Measurements from ENCODE around the gene POC1B. TPM values are rescaled to one million over a fixed set of nuclear protein-coding genes. Genes with fewer than 3 reads are reported as not detected.
"Not testable (repeated sequence)": the region's sequence is repeated elsewhere in the genome, so short reads cannot be mapped to it uniquely, and the experiment has no call there.

The POC1B gene
- polyA plus RNA-seq, 1 donor, result 20.8 TPM

DNA sequence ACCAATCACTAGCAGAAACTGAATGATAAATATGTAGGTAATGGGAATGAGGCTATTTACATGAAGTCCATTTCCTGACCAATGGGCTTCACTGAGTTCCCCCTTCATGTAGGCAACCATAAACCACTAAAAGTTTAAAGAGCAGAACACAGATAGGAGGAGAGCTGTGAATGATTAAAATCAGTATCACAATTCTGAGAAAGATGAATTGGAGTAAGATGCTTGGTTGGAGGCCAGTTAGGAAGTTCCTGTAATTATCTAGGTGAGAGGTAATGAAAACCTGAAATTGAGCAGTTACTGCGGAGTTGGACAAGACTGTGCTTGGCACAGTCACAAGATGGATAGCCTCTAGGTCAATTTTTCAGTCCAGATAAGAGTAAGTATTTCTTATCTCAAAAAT lies 57.8 kb downstream of the POC1B start:
- peaks cover 2% of the 10 kb centered on the region for H3K4me1 ChIP-seq (ENCODE audit: control insufficient read depth, insufficient read depth, low read length)
- WGBS (ENCODE audit: insufficient coverage, low lambda C conversion rate), result 71% methylated on average over 1 of the region's 1 CpG
- H3K27me3 ChIP-seq (ENCODE audit: control insufficient read depth, insufficient read depth, low read length), result no peaks in the 10 kb centered on the region
- no peak overlapping the region for H3K4me3 ChIP-seq (ENCODE audit: low read length)
- no peaks in the 10 kb centered on the region for H3K36me3 ChIP-seq (ENCODE audit: control insufficient read depth, insufficient read depth, low read length)
- DNase-seq, result no peak
- H3K9me3 ChIP-seq (ENCODE audit: control insufficient read depth, low read depth, low read length), result no peaks in the 10 kb centered on the region
- no peak overlapping the region for H3K27ac ChIP-seq (ENCODE audit: low read length)

- no peak for DNase-seq
- Histone ChIP-seq H3K27ac (ENCODE audit: low read length) (no peak overlapping the region), H3K4me3 (ENCODE audit: low read length) (no peak overlapping the region), H3K36me3 (ENCODE audit: control insufficient read depth, insufficient read depth, low read length) (no peaks in the 10 kb centered on the region), H3K9me3 (ENCODE audit: control insufficient read depth, low read depth, low read length) (no peaks in the 10 kb centered on the region), H3K27me3 (ENCODE audit: control insufficient read depth, insufficient read depth, low read length) (no peaks in the 10 kb centered on the region), H3K4me1 (ENCODE audit: control insufficient read depth, insufficient read depth, low read length) (peaks cover 3% of the 10 kb centered on the region)
- no CpG with 5 or more reads among the region's 4 CpGs for WGBS (ENCODE audit: insufficient coverage, low lambda C conversion rate)
Observed at GRCh38 chr12:89464974-89465592, 60.8 kb downstream of the POC1B start.

DNA sequence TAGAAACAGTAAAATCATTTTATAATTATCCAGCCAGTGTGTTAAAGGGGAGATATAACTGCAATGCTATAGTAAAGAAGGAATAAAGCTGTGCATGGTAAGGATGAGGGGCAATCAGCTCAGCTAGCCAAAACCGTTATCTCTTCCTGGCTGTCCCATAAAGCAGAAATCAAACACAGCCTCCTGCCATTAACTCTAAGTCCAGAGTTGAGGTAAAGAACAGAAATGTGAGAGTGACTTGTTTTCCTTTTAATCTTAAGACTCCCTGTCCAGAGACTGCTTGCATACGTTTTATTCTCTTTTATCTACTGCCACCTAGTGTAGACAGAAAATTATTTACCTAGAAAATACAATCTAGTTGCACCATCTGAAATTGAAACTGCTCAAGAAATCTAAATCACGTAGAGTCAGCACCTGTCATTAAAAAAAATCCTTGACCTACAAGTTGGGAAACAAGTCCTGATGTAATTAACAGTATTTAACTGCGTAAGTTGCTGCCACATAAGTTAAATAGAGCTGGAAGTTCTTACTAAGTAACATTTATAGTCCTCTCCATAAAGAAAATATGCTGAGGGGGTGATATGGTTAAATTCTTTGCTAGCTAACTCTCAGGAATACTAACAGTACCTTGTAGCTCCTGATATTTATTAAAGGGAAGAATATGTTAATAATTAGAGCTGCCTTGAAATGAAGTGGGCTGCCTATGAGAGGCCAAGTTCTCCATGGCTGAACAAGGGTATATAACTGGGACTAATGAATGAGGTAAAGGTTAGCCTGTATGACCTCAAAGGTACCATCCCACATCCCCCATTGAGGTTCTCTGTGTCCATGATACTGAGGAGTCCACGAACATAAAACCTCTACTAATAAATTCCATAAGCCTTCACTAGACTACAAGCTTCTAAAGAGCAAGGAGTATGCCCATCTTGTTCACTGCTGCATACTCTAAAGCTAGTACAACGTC lies 63.9 kb downstream of the POC1B start:
- Histone ChIP-seq H3K27me3 (ENCODE audit: control insufficient read depth, insufficient read depth, low read length) (no peaks in the 10 kb centered on the region), H3K4me1 (ENCODE audit: control insufficient read depth, insufficient read depth, low read length) (peaks cover 3% of the 10 kb centered on the region), H3K4me3 (ENCODE audit: low read length) (no peak overlapping the region), H3K9me3 (ENCODE audit: control insufficient read depth, low read depth, low read length) (no peaks in the 10 kb centered on the region), H3K27ac (ENCODE audit: low read length) (peak overlapping the region; percentile 38), H3K36me3 (ENCODE audit: control insufficient read depth, insufficient read depth, low read length) (no peaks in the 10 kb centered on the region)
- 0% methylated on average over 1 of the region's 6 CpGs for WGBS (ENCODE audit: insufficient coverage, low lambda C conversion rate)
- peak; percentile 58 to 82 for DNase-seq

DNA sequence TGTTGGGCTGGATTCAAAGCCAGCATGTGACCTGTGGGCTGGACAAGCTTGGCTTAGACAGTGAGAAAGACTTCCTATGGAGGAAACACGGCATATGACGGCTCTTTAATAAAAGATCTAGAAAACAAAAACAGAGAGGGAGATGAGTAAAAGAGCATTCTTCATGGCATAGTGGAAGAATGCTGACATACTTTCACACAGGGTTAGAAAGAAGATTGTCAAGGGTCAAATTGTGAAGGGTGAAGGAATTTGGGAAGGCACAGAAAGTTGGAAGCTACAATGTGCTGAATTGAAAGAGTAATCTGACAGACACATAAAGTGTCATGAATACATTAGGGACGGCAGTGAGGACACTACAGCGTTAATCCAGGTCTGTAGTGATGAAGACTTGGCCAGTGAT lies 64.7 kb downstream of the POC1B start:
- peak overlapping the region; percentile 19 for H3K27ac ChIP-seq (ENCODE audit: low read length)
- H3K27me3 ChIP-seq (ENCODE audit: control insufficient read depth, insufficient read depth, low read length), result no peaks in the 10 kb centered on the region
- no peak for DNase-seq
- no peaks in the 10 kb centered on the region for H3K9me3 ChIP-seq (ENCODE audit: control insufficient read depth, low read depth, low read length)
- WGBS (ENCODE audit: insufficient coverage, low lambda C conversion rate), result 85% methylated on average over 3 of the region's 4 CpGs
- no peak overlapping the region for H3K4me3 ChIP-seq (ENCODE audit: low read length)
- peaks cover 3% of the 10 kb centered on the region for H3K4me1 ChIP-seq (ENCODE audit: control insufficient read depth, insufficient read depth, low read length)
- H3K36me3 ChIP-seq (ENCODE audit: control insufficient read depth, insufficient read depth, low read length), result no peaks in the 10 kb centered on the region

DNA sequence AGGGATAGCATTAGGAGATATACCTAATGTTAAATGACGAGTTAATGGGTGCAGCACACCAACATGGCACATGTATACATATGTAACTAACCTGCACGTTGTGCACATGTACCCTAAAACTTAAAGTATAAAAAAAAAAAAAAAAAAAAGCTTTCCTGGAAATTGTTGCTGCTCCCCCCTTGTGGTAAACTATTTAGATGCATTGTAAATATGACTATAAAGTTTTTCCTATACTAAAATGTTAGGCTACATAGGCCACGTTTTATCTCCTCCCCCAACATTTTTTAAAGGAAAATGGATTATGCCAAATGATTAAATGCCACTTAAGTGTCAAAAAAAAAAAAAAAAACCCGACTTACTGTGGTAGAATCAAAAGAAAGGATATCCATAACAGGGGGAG lies 66.6 kb downstream of the POC1B start:
- peaks cover 12% of the 10 kb centered on the region for H3K4me1 ChIP-seq (ENCODE audit: control insufficient read depth, insufficient read depth, low read length)
- not testable (repeated sequence) for H3K9me3 ChIP-seq (ENCODE audit: control insufficient read depth, low read depth, low read length); H3K27ac ChIP-seq (ENCODE audit: low read length); H3K27me3 ChIP-seq (ENCODE audit: control insufficient read depth, insufficient read depth, low read length); DNase-seq; H3K36me3 ChIP-seq (ENCODE audit: control insufficient read depth, insufficient read depth, low read length); H3K4me3 ChIP-seq (ENCODE audit: low read length)
- no CpG with 5 or more reads among the region's 4 CpGs for WGBS (ENCODE audit: insufficient coverage, low lambda C conversion rate)

DNA sequence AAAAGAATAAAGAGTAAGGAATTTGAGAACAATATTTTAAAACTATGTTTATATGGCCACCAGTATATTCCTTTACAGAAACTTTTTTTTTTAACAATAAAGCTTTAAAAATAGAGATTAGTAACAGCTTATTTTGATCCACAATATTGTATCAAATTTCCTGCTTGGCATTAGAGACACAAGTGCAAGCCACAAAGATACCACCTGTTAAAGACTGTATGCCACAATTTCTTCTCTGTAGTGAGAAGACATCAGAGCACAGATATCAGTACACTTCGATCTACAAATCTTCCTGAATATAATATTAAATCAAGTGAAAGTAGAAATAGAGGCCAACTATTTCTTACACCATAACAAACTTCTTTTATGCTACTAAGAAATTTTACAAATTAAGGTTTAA lies 69.3 kb downstream of the POC1B start:
- DNase-seq, result no peak
- no peaks in the 10 kb centered on the region for H3K9me3 ChIP-seq (ENCODE audit: control insufficient read depth, low read depth, low read length)

DNA sequence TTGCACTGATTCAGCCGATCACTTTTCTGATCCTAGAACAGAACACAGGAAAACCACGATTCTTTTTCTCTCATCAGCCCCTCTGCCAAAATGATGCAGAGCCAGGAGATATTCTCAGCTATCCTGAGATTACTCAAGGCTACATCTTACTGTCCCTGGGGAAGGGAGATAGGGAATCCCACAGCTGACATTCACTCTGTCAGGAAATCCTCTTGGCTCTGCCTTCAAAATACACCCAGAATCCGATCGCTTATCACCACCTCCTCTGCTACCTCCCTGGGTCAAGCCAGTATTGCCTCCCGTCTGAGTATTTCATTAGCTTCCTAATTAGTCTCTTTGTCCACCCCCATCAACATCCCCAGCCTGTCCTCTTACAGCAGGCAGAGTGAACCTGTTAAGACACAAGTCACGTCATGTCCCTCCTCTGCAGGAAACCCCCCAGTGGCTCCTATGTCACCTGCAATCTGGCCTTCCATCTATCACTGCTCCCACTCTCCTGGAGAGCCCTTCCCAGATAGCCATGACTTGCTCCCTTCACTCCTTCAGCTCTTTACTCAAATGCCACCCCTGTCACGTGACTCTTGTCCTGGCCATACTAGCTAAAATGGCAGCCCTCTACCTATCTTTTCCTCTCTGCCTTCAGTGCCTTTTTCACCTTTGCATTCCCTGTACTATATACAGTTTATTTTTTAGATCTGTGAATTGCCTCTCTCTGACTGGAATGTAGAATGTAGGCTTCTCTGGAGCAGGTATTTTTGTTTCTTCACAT lies 71.6 kb downstream of the POC1B start:
- no peaks in the 10 kb centered on the region for H3K36me3 ChIP-seq (ENCODE audit: control insufficient read depth, insufficient read depth, low read length)
- no peaks in the 10 kb centered on the region for H3K9me3 ChIP-seq (ENCODE audit: control insufficient read depth, low read depth, low read length)
- H3K27me3 ChIP-seq (ENCODE audit: control insufficient read depth, insufficient read depth, low read length), result no peaks in the 10 kb centered on the region
- no peak overlapping the region for H3K4me3 ChIP-seq (ENCODE audit: low read length)
- WGBS (ENCODE audit: insufficient coverage, low lambda C conversion rate), result 29% methylated on average over 1 of the region's 7 CpGs
- no peak for DNase-seq
- peak overlapping the region; percentile 72 for H3K27ac ChIP-seq (ENCODE audit: low read length)
- H3K4me1 ChIP-seq (ENCODE audit: control insufficient read depth, insufficient read depth, low read length), result peaks cover 21% of the 10 kb centered on the region

More for the DNA sequence above, 69.3 kb downstream of the POC1B start:
- WGBS (ENCODE audit: insufficient coverage, low lambda C conversion rate), result 100% methylated on average over 1 of the region's 1 CpG
- Histone ChIP-seq H3K36me3 (ENCODE audit: control insufficient read depth, insufficient read depth, low read length) (no peaks in the 10 kb centered on the region), H3K27ac (ENCODE audit: low read length) (no peak overlapping the region), H3K27me3 (ENCODE audit: control insufficient read depth, insufficient read depth, low read length) (no peaks in the 10 kb centered on the region), H3K4me3 (ENCODE audit: low read length) (no peak overlapping the region), H3K4me1 (ENCODE audit: control insufficient read depth, insufficient read depth, low read length) (peaks cover 21% of the 10 kb centered on the region)

- Histone ChIP-seq H3K27me3 (ENCODE audit: control insufficient read depth, insufficient read depth, low read length) (no peaks in the 10 kb centered on the region), H3K36me3 (ENCODE audit: control insufficient read depth, insufficient read depth, low read length) (no peaks in the 10 kb centered on the region), H3K9me3 (ENCODE audit: control insufficient read depth, low read depth, low read length) (no peaks in the 10 kb centered on the region), H3K27ac (ENCODE audit: low read length) (peak overlapping the region; percentile 72), H3K4me3 (ENCODE audit: low read length) (no peak overlapping the region), H3K4me1 (ENCODE audit: control insufficient read depth, insufficient read depth, low read length) (peaks cover 21% of the 10 kb centered on the region)
- peak; percentile 53 to 79 for DNase-seq
- WGBS (ENCODE audit: insufficient coverage, low lambda C conversion rate), result 31% methylated on average over 4 of the region's 6 CpGs
Observed at GRCh38 chr12:89453121-89453978, 72.5 kb downstream of the POC1B start.

DNA sequence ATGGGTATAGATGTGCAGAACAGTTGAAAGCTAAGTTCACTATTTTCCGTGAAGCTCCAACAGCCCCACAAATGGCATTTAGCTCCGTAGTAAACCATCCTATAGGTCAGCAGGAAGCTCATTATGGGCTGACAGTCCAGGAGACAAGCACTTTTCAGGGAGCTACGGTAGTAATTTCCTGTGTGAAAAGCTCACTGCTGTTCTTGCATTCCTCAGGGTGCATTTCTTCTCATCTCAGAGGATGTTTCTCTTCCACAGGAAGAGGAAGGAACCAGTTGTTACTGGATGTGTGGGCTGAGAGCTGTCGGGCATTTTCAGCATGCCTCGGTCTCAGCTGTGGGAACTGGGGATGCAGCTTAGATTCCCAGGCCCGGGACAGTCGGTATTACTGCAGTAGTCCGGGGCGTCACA lies 74.0 kb downstream of the POC1B start:
- Histone ChIP-seq H3K27ac (ENCODE audit: low read length) (peak overlapping the region; percentile 72), H3K4me3 (ENCODE audit: low read length) (no peak overlapping the region), H3K4me1 (ENCODE audit: control insufficient read depth, insufficient read depth, low read length) (peaks cover 21% of the 10 kb centered on the region), H3K36me3 (ENCODE audit: control insufficient read depth, insufficient read depth, low read length) (no peaks in the 10 kb centered on the region), H3K27me3 (ENCODE audit: control insufficient read depth, insufficient read depth, low read length) (no peaks in the 10 kb centered on the region), H3K9me3 (ENCODE audit: control insufficient read depth, low read depth, low read length) (no peaks in the 10 kb centered on the region)
- no CpG with 5 or more reads among the region's 9 CpGs for WGBS (ENCODE audit: insufficient coverage, low lambda C conversion rate)
- DNase-seq, result no peak
